K562 (cell line): ENCODE results near the gene INTS1.

Source experiments
- FOXA1 ChIP-seq: fragments of 450-650 bp; IDR thresholded peaks from 2 replicates; pipeline ENCODE4 v1.6.1; 2016; ENCODE audit warnings: mild to moderate bottlenecking, borderline replicate concordance
- RBM39 ChIP-seq: fragments of 200-400 bp; formaldehyde crosslinking; optimal IDR thresholded peaks from 2 replicates; pipeline ENCODE3; 2018; ENCODE audit warnings: low read depth, low read length
- TAL1 ChIP-seq: fragments of 450-650 bp; IDR thresholded peaks from 2 replicates; pipeline ENCODE4 v1.6.1; 2016; ENCODE audit warnings: mild to moderate bottlenecking

DNA sequence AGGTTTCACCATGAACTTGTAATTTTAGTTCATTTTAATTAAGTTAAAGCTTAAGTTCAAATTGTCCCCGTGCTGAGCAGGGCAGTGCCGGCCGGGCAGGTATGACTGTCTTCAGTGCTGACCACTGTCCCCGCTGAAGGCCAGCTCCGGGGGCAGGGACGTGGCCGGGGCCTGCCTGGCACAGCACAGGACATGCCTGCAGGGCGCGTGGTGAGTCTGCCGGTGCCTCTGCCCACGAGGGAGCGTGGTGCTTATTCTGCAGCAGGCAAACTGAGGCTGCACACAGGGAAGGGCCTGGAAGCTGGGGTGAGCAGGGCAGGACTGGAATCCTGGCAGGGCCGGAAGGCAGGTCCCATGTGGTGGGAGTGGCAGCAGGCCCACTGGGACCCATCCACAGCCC lies 54.7 kb downstream of the INTS1 start:
- TF ChIP-seq FOXA1: no peak
- TF ChIP-seq TAL1: no peak
- no peak for TF ChIP-seq RBM39
